Mucosa of stomach (tissue), 1 donor: ENCODE data around the gene ITGAX.
"Not testable (repeated sequence)": the region's sequence is repeated elsewhere in the genome, so short reads cannot be mapped to it uniquely, and the experiment has no call there.

ENCODE experiments used
- H3K27me3 ChIP-seq: one replicate; pipeline ENCODE4 v1.7.0; 2013; ENCODE audit warnings: mild to moderate bottlenecking, low read length; ENCODE audit not compliant: control insufficient read depth, insufficient read depth
- H3K36me3 ChIP-seq: one replicate; pipeline ENCODE4 v1.7.0; 2013; ENCODE audit warnings: low read length; ENCODE audit not compliant: control insufficient read depth, insufficient read depth
- H3K4me1 ChIP-seq: one replicate; pipeline ENCODE4 v1.7.0; 2013; ENCODE audit warnings: mild to moderate bottlenecking, low read length; ENCODE audit not compliant: control insufficient read depth, insufficient read depth
- H3K4me3 ChIP-seq: one replicate; pipeline ENCODE4 v1.7.0; 2013; ENCODE audit warnings: low read length
- H3K9ac ChIP-seq: one replicate; pipeline ENCODE4 v1.7.0; 2013; ENCODE audit warnings: mild to moderate bottlenecking, low read length, moderate library complexity
- H3K9me3 ChIP-seq: one replicate; pipeline ENCODE4 v1.7.0; 2013; ENCODE audit warnings: mild to moderate bottlenecking, low read length, moderate library complexity; ENCODE audit not compliant: control insufficient read depth
- donor health status: Pancreatic carcinoma.

Gene ITGAX

GRCh38 chr16:31404353-31405064 is 49.5 kb downstream of the ITGAX start:
- H3K4me3 ChIP-seq: no peak overlapping the region
- no peak overlapping the region for H3K9ac ChIP-seq
- no peaks in the 10 kb centered on the region for H3K9me3 ChIP-seq
- no peaks in the 10 kb centered on the region for H3K4me1 ChIP-seq
- no peaks in the 10 kb centered on the region for H3K36me3 ChIP-seq
- H3K27me3 ChIP-seq: no peaks in the 10 kb centered on the region

GRCh38 chr16:31407406-31407805 is 52.4 kb downstream of the ITGAX start:
- no peaks in the 10 kb centered on the region for H3K9me3 ChIP-seq
- H3K9ac ChIP-seq: no peak overlapping the region
- no peak overlapping the region for H3K4me3 ChIP-seq
- no peaks in the 10 kb centered on the region for H3K4me1 ChIP-seq
- H3K27me3 ChIP-seq: no peaks in the 10 kb centered on the region
- no peaks in the 10 kb centered on the region for H3K36me3 ChIP-seq

- no peak overlapping the region for H3K9ac ChIP-seq
- no peaks in the 10 kb centered on the region for H3K9me3 ChIP-seq
- H3K4me1 ChIP-seq: no peaks in the 10 kb centered on the region
- H3K36me3 ChIP-seq: no peaks in the 10 kb centered on the region
- H3K27me3 ChIP-seq: no peaks in the 10 kb centered on the region
- no peak overlapping the region for H3K4me3 ChIP-seq
Measured at GRCh38 chr16:31409433-31409832, 54.5 kb downstream of the ITGAX start.

GRCh38 chr16:31410082-31410481 is 55.1 kb downstream of the ITGAX start:
- Histone ChIP-seq H3K9me3 (no peaks in the 10 kb centered on the region), H3K4me1 (no peaks in the 10 kb centered on the region), H3K9ac (no peak overlapping the region), H3K27me3 (no peaks in the 10 kb centered on the region), H3K36me3 (no peaks in the 10 kb centered on the region), H3K4me3 (no peak overlapping the region)

- Histone ChIP-seq H3K9me3 (no peaks in the 10 kb centered on the region), H3K9ac (no peak overlapping the region), H3K4me1 (no peaks in the 10 kb centered on the region), H3K36me3 (no peaks in the 10 kb centered on the region), H3K27me3 (no peaks in the 10 kb centered on the region), H3K4me3 (no peak overlapping the region)
Measured at GRCh38 chr16:31411024-31411844, 56.3 kb downstream of the ITGAX start.

- no peak overlapping the region for H3K9ac ChIP-seq
- no peaks in the 10 kb centered on the region for H3K9me3 ChIP-seq
- no peaks in the 10 kb centered on the region for H3K4me1 ChIP-seq
- H3K27me3 ChIP-seq: no peaks in the 10 kb centered on the region
- no peaks in the 10 kb centered on the region for H3K36me3 ChIP-seq
- no peak overlapping the region for H3K4me3 ChIP-seq
Measured at GRCh38 chr16:31412750-31413149, 57.8 kb downstream of the ITGAX start.

GRCh38 chr16:31413381-31413780 is 58.4 kb downstream of the ITGAX start:
- Histone ChIP-seq H3K27me3 (no peaks in the 10 kb centered on the region), H3K4me3 (no peak overlapping the region), H3K36me3 (no peaks in the 10 kb centered on the region), H3K9me3 (no peaks in the 10 kb centered on the region), H3K4me1 (no peaks in the 10 kb centered on the region), H3K9ac (no peak overlapping the region)

GRCh38 chr16:31413943-31414342 is 59.0 kb downstream of the ITGAX start:
- Histone ChIP-seq H3K9ac (no peak overlapping the region), H3K4me3 (no peak overlapping the region), H3K36me3 (no peaks in the 10 kb centered on the region)

GRCh38 chr16:31414706-31415105 is 59.7 kb downstream of the ITGAX start:
- Histone ChIP-seq H3K9ac (no peak overlapping the region), H3K4me3 (no peak overlapping the region), H3K36me3 (no peaks in the 10 kb centered on the region), H3K4me1 (no peaks in the 10 kb centered on the region), H3K27me3 (no peaks in the 10 kb centered on the region), H3K9me3 (no peaks in the 10 kb centered on the region)

More at GRCh38 chr16:31413943-31414342, 59.0 kb downstream of the ITGAX start:
- no peaks in the 10 kb centered on the region for H3K4me1 ChIP-seq
- H3K27me3 ChIP-seq: no peaks in the 10 kb centered on the region
- H3K9me3 ChIP-seq: no peaks in the 10 kb centered on the region

- Histone ChIP-seq H3K9ac (no peak overlapping the region), H3K27me3 (no peaks in the 10 kb centered on the region), H3K36me3 (no peaks in the 10 kb centered on the region), H3K4me1 (no peaks in the 10 kb centered on the region), H3K4me3 (no peak overlapping the region), H3K9me3 (no peaks in the 10 kb centered on the region)
Measured at GRCh38 chr16:31416371-31416770, 61.4 kb downstream of the ITGAX start.

GRCh38 chr16:31417036-31417435 is 62.1 kb downstream of the ITGAX start:
- not testable (repeated sequence) for H3K9me3 ChIP-seq, H3K9ac ChIP-seq, H3K36me3 ChIP-seq, H3K27me3 ChIP-seq, H3K4me1 ChIP-seq, H3K4me3 ChIP-seq

GRCh38 chr16:31417916-31418315 is 62.9 kb downstream of the ITGAX start:
- Histone ChIP-seq H3K9ac (no peak overlapping the region), H3K4me1 (no peaks in the 10 kb centered on the region), H3K4me3 (no peak overlapping the region), H3K27me3 (no peaks in the 10 kb centered on the region), H3K36me3 (no peaks in the 10 kb centered on the region), H3K9me3 (no peaks in the 10 kb centered on the region)
